HEK293 (cell line): Measurements from ENCODE around the gene AKAP6.

ENCODE experiments used
- CTCF ChIA-PET: fragments of 350-600 bp; formaldehyde crosslinking; extraction: SDS; loops from one replicate; lab custom pipeline; 2021; ENCODE audit warnings: antibody characterized with exemption; lab: Yijun Ruan, JAX
- POLR2A ChIA-PET: fragments of 300-600 bp; formaldehyde crosslinking; extraction: SDS; loops from one replicate; lab custom pipeline; 2020; ENCODE audit warnings: antibody characterized with exemption, inconsistent platforms; lab: Yijun Ruan, JAX
- H3K27ac ChIP-seq: fragments of 200-500 bp; sonication (Bioruptor generic); 2 replicates; pipeline ENCODE4 v1.5.1; 2014; ENCODE audit warnings: low read depth, low read length, control low read depth, inconsistent platforms; ENCODE audit errors: extremely low read depth
- H3K36me3 ChIP-seq, 2 experiments: fragments of 200-500 bp in 1 of 2; sonication (Bioruptor generic) in 1 of 2; 1 replicate in 1 of 2; 2 replicates in 1 of 2; pipeline ENCODE4 v1.5.1; 2014 to 2017; ENCODE audit warnings: inconsistent platforms in 2 of 2, low read length in 2 of 2; ENCODE audit not compliant: control insufficient read depth in 2 of 2, insufficient read depth in 1 of 2
- H3K4me1 ChIP-seq: fragments of 200-500 bp; sonication (Bioruptor generic); 2 replicates; pipeline ENCODE4 v1.5.1; 2014; ENCODE audit warnings: mild to moderate bottlenecking, low read length, inconsistent platforms; ENCODE audit not compliant: control insufficient read depth, insufficient read depth
- H3K4me3 ChIP-seq: 2 replicates; pipeline ENCODE4 v1.5.1; 2011; ENCODE audit warnings: low read depth, mild to moderate bottlenecking, control low read depth, low read length, moderate library complexity
- H3K9me3 ChIP-seq: fragments of 200-500 bp; sonication (Bioruptor generic); 2 replicates; pipeline ENCODE4 v1.5.1; 2014; ENCODE audit warnings: low read depth, low read length, inconsistent platforms; ENCODE audit not compliant: control insufficient read depth, insufficient read depth
- KLF8 ChIP-seq: fragments of 450-650 bp; formaldehyde crosslinking; IDR thresholded peaks from 2 replicates; pipeline ENCODE4 v1.5.1; 2016; ENCODE audit warnings: missing biosample characterization, missing genetic modification characterization
- OSR2 ChIP-seq: fragments of 450-650 bp; formaldehyde crosslinking; IDR thresholded peaks from 2 replicates; pipeline ENCODE4 v1.5.1; 2016; ENCODE audit warnings: missing biosample characterization, missing genetic modification characterization
- SP2 ChIP-seq: fragments of 450-650 bp; formaldehyde crosslinking; IDR thresholded peaks from 2 replicates; pipeline ENCODE4 v1.5.1; 2016; ENCODE audit warnings: missing biosample characterization, missing genetic modification characterization
- SP7 ChIP-seq: fragments of 450-650 bp; formaldehyde crosslinking; IDR thresholded peaks from 2 replicates; pipeline ENCODE4 v1.5.1; 2016; ENCODE audit warnings: missing biosample characterization, missing genetic modification characterization
- TCF7L2 ChIP-seq: IDR thresholded peaks from 2 replicates; pipeline ENCODE4 v1.6.1; 2011; ENCODE audit warnings: low read depth, mild to moderate bottlenecking, inconsistent platforms, low read length, moderate library complexity, borderline replicate concordance
- WT1 ChIP-seq: fragments of 450-650 bp; formaldehyde crosslinking; IDR thresholded peaks from 2 replicates; pipeline ENCODE4 v1.5.1; 2016; ENCODE audit warnings: missing biosample characterization, missing genetic modification characterization
- ZEB2 ChIP-seq: fragments of 450-650 bp; formaldehyde crosslinking; IDR thresholded peaks from 2 replicates; pipeline ENCODE4 v1.5.1; 2016; ENCODE audit warnings: missing biosample characterization, missing genetic modification characterization
- ZFP41 ChIP-seq: fragments of 450-650 bp; formaldehyde crosslinking; IDR thresholded peaks from 2 replicates; pipeline ENCODE4 v1.5.1; 2016; ENCODE audit warnings: missing biosample characterization, missing genetic modification characterization, borderline replicate concordance
- ZNF138 ChIP-seq: fragments of 450-650 bp; formaldehyde crosslinking; IDR thresholded peaks from 2 replicates; pipeline ENCODE4 v1.5.1; 2016; ENCODE audit warnings: missing biosample characterization, missing genetic modification characterization, borderline replicate concordance
- ZNF140 ChIP-seq: fragments of 450-650 bp; formaldehyde crosslinking; IDR thresholded peaks from 2 replicates; pipeline ENCODE4 v1.5.1; 2016; ENCODE audit warnings: missing biosample characterization, missing genetic modification characterization
- ZNF174 ChIP-seq: fragments of 450-650 bp; formaldehyde crosslinking; IDR thresholded peaks from 2 replicates; pipeline ENCODE4 v1.5.0; 2017; ENCODE audit warnings: missing biosample characterization, mild to moderate bottlenecking, missing genetic modification characterization
- ZNF280D ChIP-seq: fragments of 450-650 bp; formaldehyde crosslinking; IDR thresholded peaks from 2 replicates; pipeline ENCODE4 v1.5.1; 2016; ENCODE audit warnings: missing biosample characterization, missing genetic modification characterization
- ZNF350 ChIP-seq: fragments of 450-650 bp; formaldehyde crosslinking; IDR thresholded peaks from 2 replicates; pipeline ENCODE4 v1.5.0; 2017; ENCODE audit warnings: missing biosample characterization, mild to moderate bottlenecking, missing genetic modification characterization
- ZNF362 ChIP-seq: fragments of 450-650 bp; formaldehyde crosslinking; IDR thresholded peaks from 2 replicates; pipeline ENCODE4 v1.5.1; 2016; ENCODE audit warnings: missing biosample characterization, missing genetic modification characterization
- ZNF366 ChIP-seq: fragments of 450-650 bp; formaldehyde crosslinking; conservative IDR thresholded peaks from 2 replicates; pipeline ENCODE4 v1.5.1; 2016; ENCODE audit warnings: missing biosample characterization, missing genetic modification characterization
- ZNF48 ChIP-seq: fragments of 450-650 bp; formaldehyde crosslinking; IDR thresholded peaks from 2 replicates; pipeline ENCODE4 v1.5.1; 2016; ENCODE audit warnings: missing biosample characterization, missing genetic modification characterization
- ZNF510 ChIP-seq: fragments of 450-650 bp; formaldehyde crosslinking; IDR thresholded peaks from 2 replicates; pipeline ENCODE4 v1.5.1; 2018; ENCODE audit warnings: mild to moderate bottlenecking, missing genetic modification characterization, missing biosample characterization; ENCODE audit not compliant: insufficient replicate concordance
- ZNF529 ChIP-seq: fragments of 450-650 bp; formaldehyde crosslinking; IDR thresholded peaks from 2 replicates; pipeline ENCODE4 v1.5.1; 2017; ENCODE audit warnings: missing genetic modification characterization, missing biosample characterization; ENCODE audit not compliant: insufficient replicate concordance
- ZNF555 ChIP-seq: fragments of 450-650 bp; formaldehyde crosslinking; conservative IDR thresholded peaks from 2 replicates; pipeline ENCODE4 v1.5.1; 2017; ENCODE audit warnings: missing biosample characterization, mild to moderate bottlenecking, missing genetic modification characterization, inconsistent platforms
- ZNF561 ChIP-seq: fragments of 450-650 bp; IDR thresholded peaks from 2 replicates; pipeline ENCODE4 v1.5.1; 2018; ENCODE audit warnings: missing biosample characterization, missing genetic modification characterization, borderline replicate concordance
- ZNF629 ChIP-seq: fragments of 450-650 bp; formaldehyde crosslinking; IDR thresholded peaks from 2 replicates; pipeline ENCODE4 v1.5.1; 2017; ENCODE audit warnings: missing biosample characterization, missing genetic modification characterization
- ZNF654 ChIP-seq: fragments of 450-650 bp; formaldehyde crosslinking; IDR thresholded peaks from 2 replicates; pipeline ENCODE4 v1.5.1; 2016; ENCODE audit warnings: low read depth, missing biosample characterization, missing genetic modification characterization
- ZNF664 ChIP-seq: fragments of 450-650 bp; formaldehyde crosslinking; IDR thresholded peaks from 2 replicates; pipeline ENCODE4 v1.5.1; 2016; ENCODE audit warnings: missing biosample characterization, missing genetic modification characterization
- ZNF830 ChIP-seq: fragments of 450-650 bp; IDR thresholded peaks from 2 replicates; pipeline ENCODE4 v1.5.0; 2018; ENCODE audit warnings: missing biosample characterization, missing genetic modification characterization, low read depth, mild to moderate bottlenecking, moderate library complexity
- ZXDB ChIP-seq: fragments of 450-650 bp; formaldehyde crosslinking; IDR thresholded peaks from 2 replicates; pipeline ENCODE4 v1.5.1; 2016; ENCODE audit warnings: missing biosample characterization, missing genetic modification characterization

AKAP6 gene

GRCh38 chr14:32512348-32512747 lies 183.2 kb downstream of the AKAP6 start:
- ChIA-PET CTCF (interaction anchor here (0.6 to 2.7 kb wide), 6 partner anchors 10 to 604 kb away, joined by 3 to 16 read pairs (median 3); no protein-coding TSS in a partner anchor), POLR2A (no interaction called here)
- no peaks in the 10 kb centered on the region for H3K36me3 ChIP-seq
- H3K27ac ChIP-seq, result no peak overlapping the region
- no peak overlapping the region for H3K4me3 ChIP-seq
- H3K4me1 ChIP-seq, result peaks cover 7% of the 10 kb centered on the region
- H3K9me3 ChIP-seq, result no peaks in the 10 kb centered on the region
- TF ChIP-seq ZNF350 (tag by site-specific recombination), result no peak
- no peak for TF ChIP-seq OSR2 (tag by site-specific recombination)
- no peak for TF ChIP-seq ZNF366
- no peak for TF ChIP-seq ZNF510 (tag by site-specific recombination)
- no peak for TF ChIP-seq TCF7L2

GRCh38 chr14:32512813-32513212 lies 183.7 kb downstream of the AKAP6 start:
- H3K36me3 ChIP-seq, result no peaks in the 10 kb centered on the region
- H3K9me3 ChIP-seq, result no peaks in the 10 kb centered on the region
- peaks cover 7% of the 10 kb centered on the region for H3K4me1 ChIP-seq
- TF ChIP-seq SP7 (tag by site-specific recombination) (peak; percentile 61), ZNF138 (tag by site-specific recombination) (no peak), WT1 (no peak), ZNF664 (tag by site-specific recombination) (no peak), ZNF48 (no peak), ZNF362 (tag by site-specific recombination) (no peak)
- ChIA-PET CTCF (interaction anchor here (0.6 to 2.7 kb wide), 6 partner anchors 11 to 605 kb away, joined by 3 to 16 read pairs (median 5); no protein-coding TSS in a partner anchor), POLR2A (no interaction called here)
- no peak overlapping the region for H3K4me3 ChIP-seq
- no peak overlapping the region for H3K27ac ChIP-seq

- H3K27ac ChIP-seq, result no peak overlapping the region
- no peak for TF ChIP-seq KLF8 (tag by site-specific recombination)
- TF ChIP-seq ZNF654 (tag by site-specific recombination), result peak; percentile 18; the same call in 1 of the 2 replicates
- TF ChIP-seq, all 188 proteins: peak for 1
- no peaks in the 10 kb centered on the region for H3K36me3 ChIP-seq
- H3K4me3 ChIP-seq, result no peak overlapping the region
- H3K9me3 ChIP-seq, result no peaks in the 10 kb centered on the region
- POLR2A ChIA-PET, result no interaction called here
- CTCF ChIA-PET, result interaction anchor here (0.6 to 2.7 kb wide), 21 partner anchors 9 to 1808 kb away, joined by 3 to 16 read pairs (median 4); no protein-coding TSS in a partner anchor
- peaks cover 7% of the 10 kb centered on the region for H3K4me1 ChIP-seq
These were observed 184.5 kb downstream of the AKAP6 start for GRCh38 chr14:32513571-32514009.

GRCh38 chr14:32514236-32514635 lies 185.1 kb downstream of the AKAP6 start:
- no peaks in the 10 kb centered on the region for H3K9me3 ChIP-seq
- no peaks in the 10 kb centered on the region for H3K36me3 ChIP-seq
- no peak overlapping the region for H3K4me3 ChIP-seq
- POLR2A ChIA-PET, result no interaction called here
- TF ChIP-seq TCF7L2, result no peak
- TF ChIP-seq ZEB2 (tag by site-specific recombination), result no peak
- TF ChIP-seq ZNF174 (tag by site-specific recombination), result no peak
- no peak for TF ChIP-seq ZXDB
- no peak for TF ChIP-seq ZNF629
- no peak for TF ChIP-seq ZNF529 (tag by site-specific recombination)
- no peak for TF ChIP-seq ZNF830 (tag by site-specific recombination)
- TF ChIP-seq SP2 (tag by site-specific recombination), result no peak
- no peak for TF ChIP-seq ZNF280D
- no peak for TF ChIP-seq ZNF561 (tag by site-specific recombination)
- TF ChIP-seq ZNF140 (tag by site-specific recombination), result no peak
- TF ChIP-seq ZNF555 (tag by site-specific recombination), result no peak
- no peak for TF ChIP-seq ZFP41
- TF ChIP-seq, all 188 proteins: peak for 0
- Histone ChIP-seq H3K4me1 (peaks cover 7% of the 10 kb centered on the region), H3K27ac (no peak overlapping the region)
- CTCF ChIA-PET, result interaction anchor here (0.6 to 2.7 kb wide), 17 partner anchors 8 to 1807 kb away, joined by 3 to 16 read pairs (median 4); no protein-coding TSS in a partner anchor
